Small intestine (tissue), 7 donors: ENCODE results near the gene OPRD1. TPM values are rescaled to one million over a fixed set of nuclear protein-coding genes. Genes with fewer than 3 reads are reported as not detected.
A peak's percentile ranks its signal among the peaks of the same experiment; 100 is the strongest.

Experiments
- DNase-seq, 2 donors: peaks; one replicate each; pipeline versions ENCODE4 v3.0.0 to v3.0.0-alpha.2; 2013
- FAIRE-seq: peaks from 2 replicates; lab custom pipeline; 2012; peaks lifted over from hg19 to GRCh38; lab: Jason Lieb, UNC
- H3K27ac ChIP-seq, 3 donors: one replicate each; pipeline ENCODE4 v1.5.1; 2013; ENCODE audit warnings: low read length in 2 of 3, mild to moderate bottlenecking in 2 of 3, control low read depth in 1 of 3, inconsistent platforms in 1 of 3, low read depth in 1 of 3, moderate library complexity in 1 of 3
- H3K27me3 ChIP-seq, 3 donors: one replicate each; pipeline ENCODE4 v1.6.1; 2013; ENCODE audit warnings: low read length in 3 of 3, inconsistent platforms in 1 of 3; ENCODE audit not compliant: control insufficient read depth in 3 of 3, insufficient read depth in 3 of 3
- H3K36me3 ChIP-seq, 3 donors: one replicate each; pipeline ENCODE4 v1.6.1; 2013; ENCODE audit warnings: low read length in 3 of 3, inconsistent platforms in 1 of 3, low read depth in 1 of 3, mild to moderate bottlenecking in 1 of 3, moderate library complexity in 1 of 3; ENCODE audit not compliant: control insufficient read depth in 3 of 3, insufficient read depth in 2 of 3
- H3K4me1 ChIP-seq, 3 donors: one replicate each; pipeline ENCODE4 v1.6.1; 2013; ENCODE audit warnings: low read length in 2 of 3, inconsistent platforms in 1 of 3, low read depth in 1 of 3, mild to moderate bottlenecking in 1 of 3, moderate library complexity in 1 of 3; ENCODE audit not compliant: control insufficient read depth in 3 of 3, insufficient read depth in 2 of 3
- H3K4me3 ChIP-seq, 3 donors: one replicate each; pipeline ENCODE4 v1.5.1; 2013; ENCODE audit warnings: low read length in 3 of 3, control low read depth in 1 of 3, inconsistent platforms in 1 of 3, low read depth in 1 of 3, mild to moderate bottlenecking in 1 of 3, moderate library complexity in 1 of 3
- H3K9me3 ChIP-seq, 2 donors: one replicate each; pipeline ENCODE4 v1.6.1; 2013; ENCODE audit warnings: low read depth in 1 of 2, low read length in 1 of 2; ENCODE audit not compliant: control insufficient read depth in 2 of 2, insufficient read depth in 1 of 2
- WGBS, 3 donors: extraction: QIAGEN DNeasy Blood & Tissue Kit; methylation state at CpG; one replicate each; pipeline ENCODE4 v1.1.7; 2013; 5-methylcytosine and 5-hydroxymethylcytosine counted together
- polyA plus RNA-seq, 4 donors: library from polyadenylated mRNA; stranded (reverse) in 3 of 4; unstranded in 1 of 4; fragments of 200-250 nt in 3 of 4; fragments of 120-200 nt in 1 of 4; gene quantifications; one replicate each; pipeline versions ENCODE4 v1.2.1 to v1.2.3, GENCODE V29; 2013
- donor health status: healthy with polysubstance abuse.
- donor health status: control.
- donor health status: control.
- donor health status: Bipolar disorder and iron deficiency.
- donor health status: healthy.

OPRD1 gene
- polyA plus RNA-seq, 4 donors: 0.06 to 0.34 (median 0.27) TPM; not detected in 1

DNA sequence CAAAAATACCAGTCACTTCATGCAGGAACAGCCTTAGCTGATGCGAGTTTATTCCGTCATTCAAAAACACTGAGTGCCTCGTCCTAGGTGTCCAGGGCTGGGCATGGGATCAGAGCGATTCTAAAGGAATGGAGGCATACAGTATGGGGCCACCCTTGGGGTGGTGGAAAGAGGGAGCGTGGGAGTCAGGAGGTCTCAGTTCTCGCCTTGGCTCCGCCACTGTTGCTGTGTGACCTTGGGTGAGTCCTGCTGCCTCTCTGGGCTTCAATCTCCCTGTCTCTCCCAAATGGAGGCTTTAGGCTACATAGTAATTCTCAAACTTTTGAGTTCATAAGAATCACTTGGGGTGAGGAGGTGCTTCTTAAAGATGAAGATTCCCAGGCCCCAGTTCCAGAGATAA is 44.0 kb downstream of the OPRD1 start:
- no peaks in the 10 kb centered on the region for H3K27me3 ChIP-seq
- H3K4me1 ChIP-seq: peaks cover 2 to 11% (median 4%) of the 10 kb centered on the region in 3 donors
- peaks cover 0 to 2% of the 10 kb centered on the region in 2 donors for H3K9me3 ChIP-seq
- no peak for FAIRE-seq
- 81 to 93% (median 89%) methylated on average over 7 of the region's 7 CpGs for WGBS, 3 donors
- no peak overlapping the region for H3K27ac ChIP-seq
- no peak overlapping the region for H3K4me3 ChIP-seq
- no peak for DNase-seq
- H3K36me3 ChIP-seq: peaks cover 0 to 3% (median 0%) of the 10 kb centered on the region in 3 donors

- H3K36me3 ChIP-seq: peaks cover 0 to 3% (median 0%) of the 10 kb centered on the region in 3 donors
- FAIRE-seq (peak; percentile 70), DNase-seq (peak; percentile 97 to 100)
- H3K27me3 ChIP-seq: no peaks in the 10 kb centered on the region
- no peak overlapping the region for H3K4me3 ChIP-seq
- H3K9me3 ChIP-seq: peaks cover 0 to 2% of the 10 kb centered on the region in 2 donors
- 21 to 61% (median 27%) methylated on average over 3 of the region's 3 CpGs for WGBS, 3 donors
- peak overlapping the region; percentile 15 to 55 (median 50) for H3K27ac ChIP-seq
- H3K4me1 ChIP-seq: peaks cover 2 to 19% (median 9%) of the 10 kb centered on the region in 3 donors
These were observed 48.5 kb downstream of the OPRD1 start for GRCh38 chr1:28860332-28861073.

DNA sequence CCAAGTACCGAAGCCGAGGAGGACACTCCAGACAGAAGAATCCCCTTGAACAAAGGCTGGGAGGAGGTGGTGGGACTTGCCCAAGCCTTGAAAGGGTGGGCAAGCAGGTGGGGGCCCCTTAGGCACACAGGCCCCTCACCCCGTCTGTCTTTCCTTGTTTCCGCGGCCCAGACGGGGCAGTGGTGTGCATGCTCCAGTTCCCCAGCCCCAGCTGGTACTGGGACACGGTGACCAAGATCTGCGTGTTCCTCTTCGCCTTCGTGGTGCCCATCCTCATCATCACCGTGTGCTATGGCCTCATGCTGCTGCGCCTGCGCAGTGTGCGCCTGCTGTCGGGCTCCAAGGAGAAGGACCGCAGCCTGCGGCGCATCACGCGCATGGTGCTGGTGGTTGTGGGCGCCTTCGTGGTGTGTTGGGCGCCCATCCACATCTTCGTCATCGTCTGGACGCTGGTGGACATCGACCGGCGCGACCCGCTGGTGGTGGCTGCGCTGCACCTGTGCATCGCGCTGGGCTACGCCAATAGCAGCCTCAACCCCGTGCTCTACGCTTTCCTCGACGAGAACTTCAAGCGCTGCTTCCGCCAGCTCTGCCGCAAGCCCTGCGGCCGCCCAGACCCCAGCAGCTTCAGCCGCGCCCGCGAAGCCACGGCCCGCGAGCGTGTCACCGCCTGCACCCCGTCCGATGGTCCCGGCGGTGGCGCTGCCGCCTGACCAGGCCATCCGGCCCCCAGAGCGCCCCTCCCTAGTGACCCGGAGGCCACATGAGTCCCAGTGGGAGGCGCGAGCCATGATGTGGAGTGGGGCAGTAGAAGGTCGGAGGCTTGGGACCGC is 50.8 kb downstream of the OPRD1 start:
- 92 to 95% (median 94%) methylated on average over 63 to 66 of the region's 66 CpGs for WGBS, 3 donors
- Histone ChIP-seq H3K27ac (no peak overlapping the region), H3K4me1 (peaks cover 2 to 22% (median 9%) of the 10 kb centered on the region in 3 donors), H3K4me3 (no peak overlapping the region), H3K9me3 (peaks cover 0 to 2% of the 10 kb centered on the region in 2 donors), H3K36me3 (peaks cover 0 to 3% (median 0%) of the 10 kb centered on the region in 3 donors), H3K27me3 (no peaks in the 10 kb centered on the region)
- no peak for DNase-seq
- FAIRE-seq: no peak

GRCh38 chr1:28864695-28865094 is 52.7 kb downstream of the OPRD1 start:
- Histone ChIP-seq H3K9me3 (no peaks in the 10 kb centered on the region), H3K27ac (no peak overlapping the region), H3K4me1 (peaks cover under 1 to 19% (median 6%) of the 10 kb centered on the region in 3 donors), H3K36me3 (no peaks in the 10 kb centered on the region), H3K4me3 (no peak overlapping the region), H3K27me3 (no peaks in the 10 kb centered on the region)
- DNase-seq: no peak
- 80 to 85% (median 81%) methylated on average over 6 of the region's 6 CpGs for WGBS, 3 donors
- no peak for FAIRE-seq

DNA sequence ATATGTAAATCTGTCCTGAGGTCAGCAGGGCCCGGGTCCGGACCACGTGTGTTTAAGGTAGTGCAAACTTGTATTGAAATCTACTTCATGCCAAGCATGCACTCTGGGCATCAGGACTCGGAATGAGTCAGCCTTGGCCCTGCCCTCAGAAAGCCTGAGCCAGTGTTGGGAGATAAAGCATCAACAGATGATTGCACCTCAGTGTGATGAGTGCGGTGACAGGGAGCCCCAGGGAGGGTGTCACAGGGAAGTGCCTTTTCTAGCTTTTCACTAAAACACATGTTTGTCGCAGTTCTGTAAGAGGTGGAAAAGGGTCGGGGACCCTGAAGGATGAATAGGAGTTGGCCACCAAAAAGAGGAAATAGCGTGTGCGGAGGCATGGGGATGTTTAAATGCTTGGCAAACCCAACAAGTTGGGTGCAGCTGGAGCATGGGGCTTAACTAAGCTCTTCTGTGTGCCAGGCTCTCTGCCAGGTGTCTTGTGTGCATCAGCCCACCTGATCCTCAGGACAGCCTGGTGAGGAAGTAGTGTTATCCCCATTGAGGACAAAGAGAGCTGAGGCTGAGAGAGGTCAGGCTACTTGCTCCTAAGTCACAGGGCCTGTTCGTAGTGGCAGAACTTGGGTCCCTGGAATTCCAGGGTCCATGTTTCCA is 54.2 kb downstream of the OPRD1 start:
- Histone ChIP-seq H3K27ac (no peak overlapping the region), H3K9me3 (no peaks in the 10 kb centered on the region), H3K36me3 (no peaks in the 10 kb centered on the region), H3K27me3 (no peaks in the 10 kb centered on the region), H3K4me1 (peaks cover 0 to 16% (median 3%) of the 10 kb centered on the region in 3 donors), H3K4me3 (no peak overlapping the region)
- DNase-seq: peak in 1 of 2 donors; percentile 76
- WGBS, 3 donors: 65 to 68% (median 65%) methylated on average over 10 of the region's 10 CpGs
- no peak for FAIRE-seq

- no peak for DNase-seq
- H3K4me3 ChIP-seq: no peak overlapping the region
- no peaks in the 10 kb centered on the region for H3K9me3 ChIP-seq
- WGBS, 3 donors: 69 to 91% (median 77%) methylated on average over 3 of the region's 3 CpGs
- no peak for FAIRE-seq
- no peaks in the 10 kb centered on the region for H3K36me3 ChIP-seq
- no peak overlapping the region for H3K27ac ChIP-seq
- H3K4me1 ChIP-seq: peaks cover 0 to 25% (median 5%) of the 10 kb centered on the region in 3 donors
- no peaks in the 10 kb centered on the region for H3K27me3 ChIP-seq
These were observed 55.9 kb downstream of the OPRD1 start for GRCh38 chr1:28867850-28868249.

DNA sequence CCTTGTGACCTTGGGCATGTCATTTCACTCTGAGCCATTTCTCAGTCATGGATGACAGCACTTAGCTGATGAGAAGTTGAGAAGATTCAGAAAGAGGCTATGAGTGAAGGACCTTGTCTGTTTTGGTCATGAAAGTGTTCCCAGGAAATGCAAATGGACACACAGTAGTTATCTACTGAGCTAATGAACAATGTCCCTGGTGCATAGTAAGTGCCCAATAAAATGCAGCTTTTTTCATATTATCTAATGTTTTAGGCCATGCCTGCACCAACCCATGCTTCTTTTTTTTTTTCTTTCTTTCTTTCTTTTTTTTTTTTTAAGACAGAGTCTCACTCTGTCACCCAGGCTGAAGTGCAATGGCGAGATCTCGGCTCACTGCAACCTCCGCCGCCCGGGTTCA is 58.0 kb downstream of the OPRD1 start:
- WGBS, 3 donors: 95 to 96% (median 95%) methylated on average over 5 of the region's 5 CpGs
- peaks cover 0 to 31% (median 5%) of the 10 kb centered on the region in 3 donors for H3K4me1 ChIP-seq
- no peaks in the 10 kb centered on the region for H3K27me3 ChIP-seq
- FAIRE-seq (no peak), DNase-seq (no peak)
- no peak overlapping the region for H3K4me3 ChIP-seq
- H3K27ac ChIP-seq: no peak overlapping the region
- no peaks in the 10 kb centered on the region for H3K9me3 ChIP-seq
- no peaks in the 10 kb centered on the region for H3K36me3 ChIP-seq
